ENCODE results near the gene TEX54. TPM values are rescaled to one million over a fixed set of nuclear protein-coding genes. Genes with fewer than 3 reads are reported as not detected.
"Not testable (repeated sequence)": the region's sequence is repeated elsewhere in the genome, so short reads cannot be mapped to it uniquely, and the experiment has no call there.

The TEX54 gene
- total RNA-seq, 1 donor: not detected

DNA sequence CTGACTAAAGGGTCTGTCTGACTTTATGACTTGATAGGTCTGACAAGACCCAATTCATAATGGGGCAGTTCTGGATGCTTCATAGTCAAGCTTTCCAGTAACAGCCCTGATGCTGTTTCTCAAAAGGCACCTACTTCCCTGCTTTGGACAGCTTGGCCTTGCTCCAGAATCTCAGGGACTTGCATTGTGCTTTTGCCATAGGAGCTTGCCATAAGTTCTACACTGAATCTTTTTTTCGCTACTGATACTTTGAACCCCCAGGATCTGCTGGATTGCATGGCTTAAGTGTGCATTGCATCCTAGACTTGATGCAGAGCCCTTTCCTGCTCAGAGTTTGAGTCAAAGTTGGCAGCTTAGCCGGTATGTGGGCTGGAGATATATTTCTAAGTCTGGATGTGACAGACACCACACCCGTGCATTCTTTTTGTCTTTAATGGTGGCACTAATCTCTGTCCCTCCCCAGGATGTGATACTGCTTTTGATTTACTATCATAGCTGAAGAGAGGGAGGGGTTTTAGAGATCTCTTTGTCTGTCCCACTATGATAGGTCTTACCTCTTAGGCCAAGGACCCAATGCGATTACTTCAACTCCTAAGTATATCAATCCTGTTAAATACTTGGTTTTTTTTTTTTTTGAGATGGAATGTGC, 31.2 kb upstream of the TEX54 start:
- DNase-seq (ENCODE audit: insufficient read length, low spot score, missing footprints): peak; percentile 58
- H3K27me3 ChIP-seq (ENCODE audit: insufficient read depth, low read length): no peaks in the 10 kb centered on the region
- no peak overlapping the region for H3K4me2 ChIP-seq (ENCODE audit: insufficient read depth, low read length)
- no peak overlapping the region for H3K4me3 ChIP-seq (ENCODE audit: insufficient read depth, low read length)
- TF ChIP-seq, protein P1, sequence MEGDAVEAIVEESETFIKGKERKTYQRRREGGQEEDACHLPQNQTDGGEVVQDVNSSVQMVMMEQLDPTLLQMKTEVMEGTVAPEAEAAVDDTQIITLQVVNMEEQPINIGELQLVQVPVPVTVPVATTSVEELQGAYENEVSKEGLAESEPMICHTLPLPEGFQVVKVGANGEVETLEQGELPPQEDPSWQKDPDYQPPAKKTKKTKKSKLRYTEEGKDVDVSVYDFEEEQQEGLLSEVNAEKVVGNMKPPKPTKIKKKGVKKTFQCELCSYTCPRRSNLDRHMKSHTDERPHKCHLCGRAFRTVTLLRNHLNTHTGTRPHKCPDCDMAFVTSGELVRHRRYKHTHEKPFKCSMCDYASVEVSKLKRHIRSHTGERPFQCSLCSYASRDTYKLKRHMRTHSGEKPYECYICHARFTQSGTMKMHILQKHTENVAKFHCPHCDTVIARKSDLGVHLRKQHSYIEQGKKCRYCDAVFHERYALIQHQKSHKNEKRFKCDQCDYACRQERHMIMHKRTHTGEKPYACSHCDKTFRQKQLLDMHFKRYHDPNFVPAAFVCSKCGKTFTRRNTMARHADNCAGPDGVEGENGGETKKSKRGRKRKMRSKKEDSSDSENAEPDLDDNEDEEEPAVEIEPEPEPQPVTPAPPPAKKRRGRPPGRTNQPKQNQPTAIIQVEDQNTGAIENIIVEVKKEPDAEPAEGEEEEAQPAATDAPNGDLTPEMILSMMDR (IDR thresholded peaks at IDR 0.05; ENCODE audit: extremely low read depth, low read depth, low read length): no peak
- H4K20me1 ChIP-seq (ENCODE audit: insufficient read depth, low read length): peaks cover 2% of the 10 kb centered on the region
- H3K79me2 ChIP-seq (ENCODE audit: insufficient read depth, low read length): peaks cover 2% of the 10 kb centered on the region
- no peaks in the 10 kb centered on the region for H3K36me3 ChIP-seq (ENCODE audit: insufficient read depth, low read length)
- no peak overlapping the region for H3K27ac ChIP-seq (ENCODE audit: low read depth, low read length)
- no peaks in the 10 kb centered on the region for H3K4me1 ChIP-seq (ENCODE audit: insufficient read depth, low read length)
- peak overlapping the region; percentile 28 for H2AFZ ChIP-seq (ENCODE audit: low read length)
- no peaks in the 10 kb centered on the region for H3K9me3 ChIP-seq (ENCODE audit: low read depth, low read length)

DNA sequence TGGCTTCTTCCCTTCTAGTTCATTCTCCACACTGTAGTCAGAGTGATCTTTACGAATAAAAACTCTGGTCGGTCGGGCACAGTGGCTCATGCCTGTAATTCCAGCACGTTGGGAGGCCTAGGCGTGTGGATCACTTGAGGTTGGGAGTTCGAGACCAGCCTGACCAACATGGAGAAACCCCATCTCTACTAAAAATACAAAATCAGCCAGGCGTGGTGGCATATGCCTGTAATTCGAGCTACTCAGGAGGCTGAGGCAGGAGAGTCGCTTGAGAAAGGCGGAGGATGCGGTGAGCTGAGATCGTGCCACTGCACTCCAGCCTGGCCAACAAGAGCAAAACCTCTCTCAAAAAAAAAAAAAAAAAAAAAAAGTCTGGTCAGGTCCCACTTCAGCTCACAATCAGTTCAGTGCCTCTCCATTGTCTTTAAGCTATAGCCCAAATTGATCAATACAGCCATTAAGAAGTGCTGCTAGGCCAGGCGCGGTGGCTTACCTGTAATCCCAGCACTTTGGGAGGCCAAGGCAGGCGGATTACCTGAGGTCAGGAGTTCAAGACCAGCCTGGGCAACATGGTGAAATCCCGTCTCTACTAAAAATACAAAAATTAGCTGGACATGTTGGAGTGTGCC, 29.0 kb upstream of the TEX54 start:
- not testable (repeated sequence) for H3K4me3 ChIP-seq (ENCODE audit: insufficient read depth, low read length); H3K4me1 ChIP-seq (ENCODE audit: insufficient read depth, low read length); H3K79me2 ChIP-seq (ENCODE audit: insufficient read depth, low read length); H4K20me1 ChIP-seq (ENCODE audit: insufficient read depth, low read length); H3K36me3 ChIP-seq (ENCODE audit: insufficient read depth, low read length); H3K9me3 ChIP-seq (ENCODE audit: low read depth, low read length); H3K4me2 ChIP-seq (ENCODE audit: insufficient read depth, low read length); H2AFZ ChIP-seq (ENCODE audit: low read length); H3K27me3 ChIP-seq (ENCODE audit: insufficient read depth, low read length); DNase-seq (ENCODE audit: insufficient read length, low spot score, missing footprints); H3K27ac ChIP-seq (ENCODE audit: low read depth, low read length)

DNA sequence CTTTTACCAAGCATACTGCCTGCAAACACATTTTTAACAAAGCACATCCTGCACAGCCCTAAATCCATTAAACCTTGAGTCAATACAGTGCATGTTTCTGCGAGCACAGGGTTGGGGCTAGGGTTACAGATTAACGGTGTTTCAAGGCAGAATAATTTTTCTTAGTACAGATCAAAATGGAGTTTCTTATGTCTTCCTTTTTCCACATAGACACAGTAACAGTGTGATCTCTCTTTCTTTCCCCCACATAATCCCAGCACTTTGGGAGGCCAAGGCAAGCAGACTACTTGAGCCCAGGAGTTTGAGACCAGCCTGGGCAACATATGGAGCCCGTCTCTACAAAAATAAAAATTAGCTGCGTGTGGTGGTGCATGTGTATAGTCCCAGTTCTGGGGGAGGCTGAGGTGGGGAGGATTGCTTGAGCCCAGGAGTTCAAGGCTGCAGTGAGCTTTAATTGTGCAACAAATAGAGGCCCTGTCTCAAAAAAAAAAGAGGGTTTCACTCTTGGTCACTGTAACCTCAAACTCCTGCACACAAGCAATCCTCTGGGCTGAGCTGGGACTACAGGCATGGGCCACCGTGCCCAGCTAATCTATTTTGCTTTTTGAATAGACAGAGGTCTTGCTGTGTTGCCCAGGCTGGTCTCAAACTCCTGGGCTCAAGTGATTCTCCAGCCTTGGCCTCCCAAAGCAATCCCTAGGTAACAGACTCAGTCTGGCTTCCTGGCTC, 28.4 kb upstream of the TEX54 start:
- Histone ChIP-seq H3K27ac (ENCODE audit: low read depth, low read length) (no peak overlapping the region), H3K36me3 (ENCODE audit: insufficient read depth, low read length) (no peaks in the 10 kb centered on the region), H3K79me2 (ENCODE audit: insufficient read depth, low read length) (peaks cover 12% of the 10 kb centered on the region), H3K4me2 (ENCODE audit: insufficient read depth, low read length) (no peak overlapping the region), H3K4me3 (ENCODE audit: insufficient read depth, low read length) (no peak overlapping the region), H3K4me1 (ENCODE audit: insufficient read depth, low read length) (peaks cover 8% of the 10 kb centered on the region), H4K20me1 (ENCODE audit: insufficient read depth, low read length) (peaks cover 2% of the 10 kb centered on the region), H3K27me3 (ENCODE audit: insufficient read depth, low read length) (no peaks in the 10 kb centered on the region), H3K9me3 (ENCODE audit: low read depth, low read length) (no peaks in the 10 kb centered on the region), H2AFZ (ENCODE audit: low read length) (no peak overlapping the region)
- DNase-seq (ENCODE audit: insufficient read length, low spot score, missing footprints): no peak
- TF ChIP-seq, protein P1 (IDR thresholded peaks at IDR 0.05; ENCODE audit: extremely low read depth, low read depth, low read length): no peak

DNA sequence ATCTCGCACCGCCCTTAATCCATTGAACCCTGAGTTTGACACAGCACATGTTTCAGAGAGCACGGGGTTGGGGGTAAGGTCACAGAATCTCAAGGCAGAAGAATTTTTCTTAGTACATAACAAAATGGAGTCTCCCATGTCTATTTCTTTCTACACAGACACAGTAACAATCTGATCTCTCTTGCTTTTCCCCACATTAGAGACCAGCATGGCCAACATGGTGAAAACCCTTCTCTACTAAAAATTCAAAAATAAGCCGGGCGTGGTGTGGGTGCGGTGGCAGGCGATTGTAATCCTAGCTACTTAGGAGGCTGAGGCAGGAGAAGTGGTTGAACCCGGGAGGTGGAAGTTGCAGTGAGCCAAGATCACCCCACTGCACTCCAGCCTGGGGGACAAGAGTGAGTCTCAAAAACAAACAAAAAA, 26.7 kb upstream of the TEX54 start:
- H3K27me3 ChIP-seq (ENCODE audit: insufficient read depth, low read length); H2AFZ ChIP-seq (ENCODE audit: low read length); H3K27ac ChIP-seq (ENCODE audit: low read depth, low read length); H3K4me2 ChIP-seq (ENCODE audit: insufficient read depth, low read length); DNase-seq (ENCODE audit: insufficient read length, low spot score, missing footprints); H3K36me3 ChIP-seq (ENCODE audit: insufficient read depth, low read length); H3K9me3 ChIP-seq (ENCODE audit: low read depth, low read length); H3K4me3 ChIP-seq (ENCODE audit: insufficient read depth, low read length): not testable (repeated sequence)
- Histone ChIP-seq H3K79me2 (ENCODE audit: insufficient read depth, low read length) (peaks cover 25% of the 10 kb centered on the region), H3K4me1 (ENCODE audit: insufficient read depth, low read length) (peaks cover 16% of the 10 kb centered on the region), H4K20me1 (ENCODE audit: insufficient read depth, low read length) (peaks cover 13% of the 10 kb centered on the region)
